Measurements from ENCODE around the gene LRRC37A.
"Not testable (repeated sequence)": the region's sequence is repeated elsewhere in the genome, so short reads cannot be mapped to it uniquely, and the experiment has no call there.

LRRC37A gene

GRCh38 chr17:46266656-46267544 lies 28.0 kb upstream of the LRRC37A start:
- no peak for TF ChIP-seq CTCF (conservative IDR thresholded peaks at IDR 0.05; ENCODE audit: low read depth)
- peak; percentile 90 for DNase-seq (ENCODE audit: low spot score)
- CTCF ChIA-PET: interaction anchor here (1.0 kb wide), 1 partner anchor 74 kb away, joined by 4 read pairs; the partner anchor contains the start of gene KANSL1
- POLR2A ChIA-PET (ENCODE audit: low non-redundant PET): interaction anchor here (0.6 kb wide), 1 partner anchor 84 kb away, joined by 5 read pairs; no protein-coding TSS in a partner anchor
- peak overlapping the region; percentile 93 for H3K27ac ChIP-seq

GRCh38 chr17:46270032-46270431 lies 24.9 kb upstream of the LRRC37A start:
- POLR2A ChIA-PET (ENCODE audit: low non-redundant PET): no interaction called here

GRCh38 chr17:46273541-46274236 lies 21.2 kb upstream of the LRRC37A start:
- TF ChIP-seq CTCF (conservative IDR thresholded peaks at IDR 0.05; ENCODE audit: low read depth): no peak
- CTCF ChIA-PET: no interaction called here
- H3K27ac ChIP-seq: no peak overlapping the region
- no peak for DNase-seq (ENCODE audit: low spot score)
- POLR2A ChIA-PET (ENCODE audit: low non-redundant PET): no interaction called here

More at GRCh38 chr17:46270032-46270431, 24.9 kb upstream of the LRRC37A start:
- no peak for DNase-seq (ENCODE audit: low spot score)
- no peak overlapping the region for H3K27ac ChIP-seq
- TF ChIP-seq CTCF (conservative IDR thresholded peaks at IDR 0.05; ENCODE audit: low read depth): no peak
- CTCF ChIA-PET: interaction anchor here (0.5 to 0.7 kb wide), 3 partner anchors 58 to 956 kb away, joined by 3 read pairs; no protein-coding TSS in a partner anchor

GRCh38 chr17:46274238-46274637 lies 20.7 kb upstream of the LRRC37A start:
- POLR2A ChIA-PET (ENCODE audit: low non-redundant PET): no interaction called here
- no peak overlapping the region for H3K27ac ChIP-seq
- no peak for DNase-seq (ENCODE audit: low spot score)
- TF ChIP-seq CTCF (conservative IDR thresholded peaks at IDR 0.05; ENCODE audit: low read depth): no peak
- CTCF ChIA-PET: no interaction called here

- CTCF ChIA-PET: interaction anchor here (0.7 kb wide), 2 partner anchors 392 to 548 kb away, joined by 3 to 4 read pairs; no protein-coding TSS in a partner anchor
- DNase-seq (ENCODE audit: low spot score); H3K27ac ChIP-seq; POLR2A ChIA-PET (ENCODE audit: low non-redundant PET): not testable (repeated sequence)
Measured at GRCh38 chr17:46276728-46277479, 18.0 kb upstream of the LRRC37A start.

- POLR2A ChIA-PET (ENCODE audit: low non-redundant PET); CTCF ChIA-PET; DNase-seq (ENCODE audit: low spot score); H3K27ac ChIP-seq: not testable (repeated sequence)
Measured at GRCh38 chr17:46281336-46281735, 13.6 kb upstream of the LRRC37A start.

- POLR2A ChIA-PET (ENCODE audit: low non-redundant PET); H3K27ac ChIP-seq; CTCF ChIA-PET; DNase-seq (ENCODE audit: low spot score): not testable (repeated sequence)
Measured at GRCh38 chr17:46282635-46283034, 12.3 kb upstream of the LRRC37A start.

- H3K27ac ChIP-seq; DNase-seq (ENCODE audit: low spot score); POLR2A ChIA-PET (ENCODE audit: low non-redundant PET); CTCF ChIA-PET: not testable (repeated sequence)
Measured at GRCh38 chr17:46284467-46284866, 10.5 kb upstream of the LRRC37A start.

GRCh38 chr17:46285500-46285899 lies 9.4 kb upstream of the LRRC37A start:
- POLR2A ChIA-PET (ENCODE audit: low non-redundant PET); H3K27ac ChIP-seq; DNase-seq (ENCODE audit: low spot score); CTCF ChIA-PET: not testable (repeated sequence)
